Mucosa of descending colon (tissue), 3 donors: Measurements from ENCODE around the gene C1S. TPM values are rescaled to one million over a fixed set of nuclear protein-coding genes. Genes with fewer than 3 reads are reported as not detected.

ENCODE experiments used
- ATAC-seq: fragments of 200-7000 bp; cut with Tn5 transposase; one replicate; pipeline ENCODE4 v1.9.1; 2020; ENCODE audit warnings: mild to moderate bottlenecking, moderate library complexity
- DNase-seq, 3 donors: peaks; one replicate each; pipeline ENCODE4 v3.0.0-alpha.2; 2020
- H3K36me3 ChIP-seq: fragments of 200-600 bp; one replicate; pipeline ENCODE4 v1.8.0; 2021; ENCODE audit warnings: low read depth, mild to moderate bottlenecking
- H3K4me1 ChIP-seq: fragments of 200-600 bp; one replicate; pipeline ENCODE4 v1.8.0; 2021; ENCODE audit warnings: low read depth, mild to moderate bottlenecking
- H3K4me3 ChIP-seq: fragments of 200-600 bp; one replicate; pipeline ENCODE4 v1.8.0; 2021; ENCODE audit warnings: mild to moderate bottlenecking
- H3K9me3 ChIP-seq: fragments of 200-600 bp; one replicate; pipeline ENCODE4 v1.8.0; 2021; ENCODE audit warnings: mild to moderate bottlenecking
- intact Hi-C, 2 donors: fragments of 100-400 bp; cut with DNase I in 1 of 2; cut with micrococcal nuclease in 1 of 2; formaldehyde crosslinking; loops; one replicate each; pipeline versions ENCODE4 v1.11.0 to v1.11.1; 2022; cut with DNase I, micrococcal nuclease
- total RNA-seq, 3 donors: library from RNA; stranded (reverse); fragmentation: NEBNext Ultra II Directional in 2 of 3; extraction: Animal tissue kit (Norgen Biotek cat#: 25700) in 2 of 3; gene quantifications; one replicate each; pipeline versions ENCODE4 v1.2.1 to v1.2.4, GENCODE V29; 2021 to 2023
- TF ChIP-seq, protein P1 (sequence below): fragments of 200-600 bp; IDR thresholded peaks from one replicate; pipeline ENCODE4 v1.8.0; 2022; ENCODE audit warnings: antibody characterized with exemption, mild to moderate bottlenecking
- donor health status: DM: no; HTN: no; CAD: no; lungs with moderate emphysema.
- donor health status: DM: no; HTN: no; CAD: no.
- donor health status: DM: no; HTN: yes; CAD: no.

The C1S gene
- total RNA-seq, 3 donors from 2014 or later, result 36.0 to 304 (median 168) TPM

DNA sequence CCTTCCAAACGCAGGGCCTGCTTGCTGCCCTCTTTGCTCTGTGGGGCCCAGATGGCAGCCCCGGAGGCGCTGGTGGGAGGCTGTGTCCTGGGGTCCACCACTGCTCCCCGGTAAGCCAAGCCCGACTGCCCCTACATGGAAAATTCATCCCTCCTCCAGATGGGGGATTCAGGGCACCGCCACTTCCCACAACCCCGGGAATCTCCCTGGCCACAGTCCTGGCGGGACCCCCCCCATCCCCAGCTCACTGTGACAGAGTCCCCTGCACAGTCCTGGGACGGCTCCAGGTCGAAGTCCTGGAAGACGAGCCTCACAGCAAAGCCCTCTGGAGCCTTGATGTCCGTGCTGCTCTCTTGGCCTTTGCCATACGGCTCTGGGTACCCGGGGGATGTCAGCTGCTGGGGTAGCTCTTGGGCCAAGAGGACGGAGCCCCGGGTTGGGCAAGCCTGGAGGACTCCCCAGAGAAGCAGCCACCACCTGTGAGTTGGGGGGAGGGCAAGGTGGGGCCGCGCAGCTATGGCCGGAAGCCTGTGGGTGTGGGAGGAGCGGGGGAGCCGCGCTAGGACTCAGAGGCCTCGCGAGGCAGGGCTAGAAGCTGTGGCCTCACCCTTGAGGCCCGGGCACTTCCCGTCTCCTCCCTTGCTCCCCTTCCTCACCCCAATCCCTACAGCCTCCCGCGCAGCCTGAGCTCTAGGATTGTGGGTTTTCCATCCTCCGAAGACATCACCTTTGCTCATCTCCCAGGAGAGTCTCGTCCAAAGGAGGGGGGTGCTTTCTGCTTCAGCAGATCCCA is 47.7 kb downstream of the C1S start:
- Histone ChIP-seq H3K9me3 (no peaks in the 10 kb centered on the region), H3K36me3 (no peaks in the 10 kb centered on the region), H3K4me3 (peak overlapping the region; percentile 35), H3K4me1 (peaks cover 13% of the 10 kb centered on the region)
- peak; percentile 84 to 94 (median 89) for DNase-seq
- TF ChIP-seq, protein P1, sequence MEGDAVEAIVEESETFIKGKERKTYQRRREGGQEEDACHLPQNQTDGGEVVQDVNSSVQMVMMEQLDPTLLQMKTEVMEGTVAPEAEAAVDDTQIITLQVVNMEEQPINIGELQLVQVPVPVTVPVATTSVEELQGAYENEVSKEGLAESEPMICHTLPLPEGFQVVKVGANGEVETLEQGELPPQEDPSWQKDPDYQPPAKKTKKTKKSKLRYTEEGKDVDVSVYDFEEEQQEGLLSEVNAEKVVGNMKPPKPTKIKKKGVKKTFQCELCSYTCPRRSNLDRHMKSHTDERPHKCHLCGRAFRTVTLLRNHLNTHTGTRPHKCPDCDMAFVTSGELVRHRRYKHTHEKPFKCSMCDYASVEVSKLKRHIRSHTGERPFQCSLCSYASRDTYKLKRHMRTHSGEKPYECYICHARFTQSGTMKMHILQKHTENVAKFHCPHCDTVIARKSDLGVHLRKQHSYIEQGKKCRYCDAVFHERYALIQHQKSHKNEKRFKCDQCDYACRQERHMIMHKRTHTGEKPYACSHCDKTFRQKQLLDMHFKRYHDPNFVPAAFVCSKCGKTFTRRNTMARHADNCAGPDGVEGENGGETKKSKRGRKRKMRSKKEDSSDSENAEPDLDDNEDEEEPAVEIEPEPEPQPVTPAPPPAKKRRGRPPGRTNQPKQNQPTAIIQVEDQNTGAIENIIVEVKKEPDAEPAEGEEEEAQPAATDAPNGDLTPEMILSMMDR, result no peak
- ATAC-seq, result peak; percentile 94
- intact Hi-C loops, result no loop called here

DNA sequence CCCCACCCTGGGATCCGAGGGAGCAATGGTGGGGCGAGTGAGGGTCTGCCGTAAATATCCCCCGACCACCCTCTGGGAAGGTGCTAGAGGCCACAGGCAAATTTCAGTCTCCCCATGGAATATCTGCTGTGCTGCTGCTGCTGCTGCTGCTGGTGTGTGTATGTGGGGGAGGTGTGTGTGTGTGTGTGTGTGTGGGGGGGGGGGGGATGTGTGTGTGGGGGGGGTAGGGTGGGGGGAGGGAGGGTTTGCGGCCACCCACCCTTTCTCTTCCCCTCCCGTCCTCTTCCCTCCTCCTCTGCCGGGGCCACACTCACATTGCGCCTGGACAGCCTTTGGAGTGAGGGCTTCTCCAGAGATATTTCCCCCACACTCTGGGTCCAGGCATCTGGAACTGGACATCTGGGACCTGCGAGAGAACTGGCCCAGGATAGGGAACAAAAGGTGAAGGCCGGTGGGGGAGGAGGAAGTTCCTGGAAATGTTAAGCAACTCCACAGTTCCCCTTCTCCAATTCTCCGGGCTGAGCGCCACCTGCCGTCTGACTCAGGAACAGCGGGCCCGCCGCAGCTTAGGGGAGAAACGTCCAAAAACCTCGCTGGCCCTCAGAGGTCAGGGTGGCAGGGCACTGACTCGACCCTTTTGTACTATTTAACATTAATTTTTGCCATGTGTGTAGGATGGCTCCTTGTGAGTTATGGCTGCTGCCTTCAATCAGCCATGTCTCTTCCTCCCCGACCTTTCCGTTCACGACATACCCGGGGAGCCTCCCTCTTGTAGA is 48.5 kb downstream of the C1S start, which contains the start of gene C1RL:
TSS of gene C1RL (minus strand) at position 419 of the 776 bp plus-strand sequence. CDS start at position 385, 34 bp downstream.
- H3K4me3 ChIP-seq, result peak within 1 kb of the TSS; percentile 35
- DNase-seq (peak; percentile 89 to 95 (median 95)), ATAC-seq (peak; percentile 86)
- intact Hi-C loops, result no loop called here
- H3K4me1 ChIP-seq, result peaks cover 13% of the 10 kb centered on the region
- H3K36me3 ChIP-seq, result no peaks in the 10 kb centered on the region
- no peaks in the 10 kb centered on the region for H3K9me3 ChIP-seq
- TF ChIP-seq, protein P1, result peak; percentile 97

DNA sequence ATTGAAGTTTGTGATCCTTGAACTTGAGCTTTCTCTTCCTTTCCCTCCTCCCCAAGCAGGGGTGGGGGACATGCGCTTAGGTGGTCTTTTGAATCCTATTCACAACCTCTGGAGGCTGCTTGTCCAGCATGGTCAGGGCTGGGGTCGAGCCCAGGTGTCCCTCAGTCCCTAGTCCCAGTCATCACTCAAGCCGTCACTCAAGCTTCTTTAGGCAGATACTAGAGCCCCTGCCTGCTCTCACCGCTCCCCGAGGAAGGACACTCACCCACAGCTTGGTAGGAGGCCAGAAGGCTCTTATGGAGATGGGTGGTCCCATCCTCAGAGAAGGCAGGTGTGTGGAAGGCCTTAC is 49.0 kb downstream of the C1S start:
- no peak for DNase-seq
- Histone ChIP-seq H3K9me3 (no peaks in the 10 kb centered on the region), H3K4me1 (peaks cover 13% of the 10 kb centered on the region), H3K4me3 (no peak overlapping the region), H3K36me3 (no peaks in the 10 kb centered on the region)
- TF ChIP-seq, protein P1, result no peak
- no peak for ATAC-seq
- intact Hi-C loops, result no loop called here

DNA sequence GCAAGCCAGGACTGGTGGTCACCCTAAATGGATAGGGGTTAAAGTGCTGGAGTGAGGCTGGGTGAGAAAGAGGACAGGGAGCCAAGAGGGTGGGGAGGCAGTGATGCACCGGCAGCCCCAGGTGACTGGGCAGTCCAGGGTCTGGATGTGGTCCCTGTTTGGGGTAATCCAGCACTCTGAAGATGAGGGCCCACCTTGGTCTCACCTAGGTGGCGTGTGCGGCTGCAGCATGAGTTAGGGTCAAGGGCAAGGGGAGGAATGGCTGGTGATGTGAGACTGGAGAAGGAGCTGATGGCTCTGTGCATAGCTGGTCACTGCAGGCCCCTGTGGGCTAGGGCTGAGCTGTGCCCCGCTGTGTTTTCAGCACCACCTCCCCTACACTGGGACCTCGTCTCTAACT is 50.1 kb downstream of the C1S start:
- DNase-seq, result peak in 1 of 3 donors; percentile 25
- no peak for ATAC-seq
- H3K4me1 ChIP-seq, result peaks cover 13% of the 10 kb centered on the region
- H3K4me3 ChIP-seq, result no peak overlapping the region
- intact Hi-C loops, result no loop called here
- no peaks in the 10 kb centered on the region for H3K9me3 ChIP-seq
- TF ChIP-seq, protein P1, result no peak
- H3K36me3 ChIP-seq, result no peaks in the 10 kb centered on the region

DNA sequence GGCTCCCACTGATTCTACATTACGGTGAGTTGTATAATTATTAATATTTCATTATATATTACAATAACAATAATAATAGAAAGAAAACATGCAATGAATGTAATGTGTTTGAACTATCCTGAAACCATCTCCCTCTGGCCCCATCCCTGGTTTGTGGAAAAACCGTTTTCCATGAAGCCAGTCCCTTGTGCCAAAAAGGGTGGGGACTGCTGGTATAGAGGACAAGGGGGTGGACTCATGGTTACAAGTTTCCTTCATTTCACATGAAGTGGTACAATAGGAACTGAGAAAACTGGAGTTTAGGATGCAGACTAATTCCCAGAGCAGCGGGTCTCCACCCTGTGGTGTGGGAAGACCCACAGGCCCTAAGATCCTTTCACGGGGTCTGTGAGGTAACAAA is 51.5 kb downstream of the C1S start:
- H3K4me1 ChIP-seq, result peaks cover 11% of the 10 kb centered on the region
- intact Hi-C loops, result no loop called here
- DNase-seq, result no peak

More for the DNA sequence above, 51.5 kb downstream of the C1S start:
- TF ChIP-seq, protein P1, result no peak
- ATAC-seq, result no peak
- no peak overlapping the region for H3K4me3 ChIP-seq
- no peaks in the 10 kb centered on the region for H3K36me3 ChIP-seq
- H3K9me3 ChIP-seq, result no peaks in the 10 kb centered on the region
